Breast epithelium (tissue), 3 donors: Measurements from ENCODE around the gene SHROOM3.

Experiments used
- CTCF ChIP-seq, 3 donors: fragments of 450-650 bp; IDR thresholded peaks; one replicate each; pipeline ENCODE4 v1.5.1; 2016 to 2017; ENCODE audit warnings: antibody characterized with exemption in 3 of 3, mild to moderate bottlenecking in 3 of 3, moderate library complexity in 3 of 3
- POLR2A ChIP-seq: fragments of 450-650 bp; IDR thresholded peaks from one replicate; pipeline ENCODE4 v1.6.1; 2016; ENCODE audit warnings: antibody characterized with exemption, mild to moderate bottlenecking, moderate library complexity
- POLR2AphosphoS5 ChIP-seq, 3 donors: sonication (generic); formaldehyde crosslinking; IDR thresholded peaks; one replicate each; pipeline ENCODE4 v1.6.1; 2017; ENCODE audit warnings: antibody characterized with exemption in 3 of 3

DNA sequence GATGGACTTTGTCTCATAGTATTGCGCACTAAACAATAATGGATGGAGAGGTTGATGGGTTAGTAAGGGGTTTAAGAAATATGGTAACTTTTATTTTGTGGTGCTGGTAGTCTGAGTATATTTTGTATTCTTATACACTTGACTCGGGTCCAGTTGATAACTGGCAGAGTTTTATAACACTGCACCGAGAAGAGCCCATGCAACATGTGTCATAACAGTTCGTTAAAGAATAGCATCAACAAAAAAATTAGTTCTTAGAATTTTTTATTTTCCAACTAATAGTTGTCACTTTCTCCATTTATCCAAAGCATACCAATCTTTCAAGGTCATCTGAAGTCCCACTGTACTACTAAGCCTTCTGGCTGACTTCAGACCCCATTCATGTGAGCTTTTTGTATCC, 287.8 kb downstream of the SHROOM3 start:
- TF ChIP-seq CTCF (IDR thresholded peaks at IDR 0.05): no peak
- no peak for TF ChIP-seq POLR2A
- TF ChIP-seq POLR2AphosphoS5 (IDR thresholded peaks at IDR 0.05): no peak
